Psoas muscle (tissue), 8 donors: Measurements from ENCODE around the gene PPP1R12B. TPM values are rescaled to one million over a fixed set of nuclear protein-coding genes. Genes with fewer than 3 reads are reported as not detected.

Source experiments
- ATAC-seq, 4 donors: fragments of 200-7000 bp; cut with Tn5 transposase; one replicate each; pipeline ENCODE4 v1.9.1; 2020; ENCODE audit warnings: moderate library complexity in 3 of 4, mild to moderate bottlenecking in 2 of 4
- DNase-seq, 2 donors: peaks; one replicate each; pipeline ENCODE4 v3.0.0-alpha.2; 2020
- H3K27ac ChIP-seq: fragments of 200-600 bp; one replicate; pipeline ENCODE4 v1.8.0; 2022
- H3K27me3 ChIP-seq, 3 donors: fragments of 200-600 bp in 1 of 3; one replicate each; pipeline versions ENCODE4 v1.6.1 to v1.8.0; 2013 to 2022; ENCODE audit warnings: low read length in 2 of 3, mild to moderate bottlenecking in 2 of 3, moderate library complexity in 1 of 3; ENCODE audit not compliant: insufficient read depth in 3 of 3
- H3K36me3 ChIP-seq, 2 donors: fragments of 200-600 bp in 1 of 2; one replicate each; pipeline versions ENCODE4 v1.6.1 to v1.8.0; 2013 to 2022; ENCODE audit warnings: low read depth in 1 of 2, mild to moderate bottlenecking in 1 of 2, moderate library complexity in 1 of 2; ENCODE audit not compliant: insufficient read depth in 1 of 2
- H3K4me1 ChIP-seq: fragments of 200-600 bp; one replicate; pipeline ENCODE4 v1.8.0; 2022
- H3K4me3 ChIP-seq: fragments of 200-600 bp; one replicate; pipeline ENCODE4 v1.8.0; 2022; ENCODE audit warnings: mild to moderate bottlenecking
- H3K9me3 ChIP-seq: fragments of 200-600 bp; one replicate; pipeline ENCODE4 v1.8.0; 2022
- CTCF ChIP-seq: fragments of 200-600 bp; IDR thresholded peaks from one replicate; pipeline ENCODE4 v1.8.0; 2022; ENCODE audit warnings: antibody characterized with exemption
- WGBS, 3 donors: extraction: QIAGEN DNeasy Blood & Tissue Kit; methylation state at CpG; one replicate each; pipeline versions ENCODE4 v1.1.6 to v1.1.7; 2013; 5-methylcytosine and 5-hydroxymethylcytosine counted together
- intact Hi-C, 2 donors: fragments of 100-400 bp; cut with DNase I; formaldehyde crosslinking; loops; one replicate each; pipeline versions ENCODE4 v1.11.0 to v1.14.2; 2022
- polyA plus RNA-seq, 3 donors: library from polyadenylated mRNA; stranded (reverse); fragments of 200-250 nt; gene quantifications; one replicate each; pipeline ENCODE4 v1.2.3, GENCODE V29; 2013
- total RNA-seq, 4 donors: library from RNA; stranded (reverse); fragmentation: NEBNext Ultra II Directional in 2 of 4; extraction: Animal tissue kit (Norgen Biotek cat#: 25700) in 2 of 4; gene quantifications; one replicate each; pipeline versions ENCODE4 v1.2.1 to v1.2.4, GENCODE V29; 2021 to 2023
- donor health status: healthy with polysubstance abuse.
- donor health status: DM: no; HTN: no; CAD: no; lungs with moderate emphysema.
- donor health status: Bipolar disorder and iron deficiency.
- donor health status: healthy.
- donor health status: DM: yes; HTN: yes; CAD: no.
- donor health status: DM: no; HTN: no; CAD: no.
- donor health status: DM: no; HTN: no; CAD: no.
- donor health status: DM: yes; HTN: yes; CAD: no.

Gene PPP1R12B
- total and polyA plus RNA-seq, 7 donors = 8.3 to 189 (median 86.1) TPM

DNA sequence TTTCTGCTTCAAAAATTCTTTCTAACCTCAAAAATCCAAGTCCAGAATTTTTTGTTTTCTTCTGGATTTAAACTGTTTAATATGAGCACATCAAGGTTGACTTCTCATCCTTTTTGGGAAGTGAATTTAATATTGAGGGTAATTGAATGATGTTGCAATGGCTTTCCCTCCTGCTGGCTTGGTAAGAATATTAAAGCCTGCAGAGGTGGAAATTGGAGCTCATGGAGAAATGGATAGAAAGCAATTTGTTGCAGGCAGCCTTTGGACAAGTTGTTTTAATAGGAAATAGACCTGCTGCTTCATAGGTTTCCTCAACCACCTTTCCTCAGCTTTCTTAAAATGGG is 237.1 kb downstream of the PPP1R12B start:
- Histone ChIP-seq H3K9me3 (no peaks in the 10 kb centered on the region), H3K27ac (peak overlapping the region; percentile 91), H3K4me3 (no peak overlapping the region), H3K4me1 (peaks cover 49% of the 10 kb centered on the region), H3K27me3 (no peaks in the 10 kb centered on the region), H3K36me3 (peaks cover 6 to 43% of the 10 kb centered on the region in 2 donors)
- intact Hi-C loops = loop anchor here in 1 of 2 donors (10.0 kb wide), 1 partner anchor 241 kb away; the partner anchor contains the start of genes PPP1R12B and UBE2T
- no peak for TF ChIP-seq CTCF
- DNase-seq (no peak), ATAC-seq (no peak)

DNA sequence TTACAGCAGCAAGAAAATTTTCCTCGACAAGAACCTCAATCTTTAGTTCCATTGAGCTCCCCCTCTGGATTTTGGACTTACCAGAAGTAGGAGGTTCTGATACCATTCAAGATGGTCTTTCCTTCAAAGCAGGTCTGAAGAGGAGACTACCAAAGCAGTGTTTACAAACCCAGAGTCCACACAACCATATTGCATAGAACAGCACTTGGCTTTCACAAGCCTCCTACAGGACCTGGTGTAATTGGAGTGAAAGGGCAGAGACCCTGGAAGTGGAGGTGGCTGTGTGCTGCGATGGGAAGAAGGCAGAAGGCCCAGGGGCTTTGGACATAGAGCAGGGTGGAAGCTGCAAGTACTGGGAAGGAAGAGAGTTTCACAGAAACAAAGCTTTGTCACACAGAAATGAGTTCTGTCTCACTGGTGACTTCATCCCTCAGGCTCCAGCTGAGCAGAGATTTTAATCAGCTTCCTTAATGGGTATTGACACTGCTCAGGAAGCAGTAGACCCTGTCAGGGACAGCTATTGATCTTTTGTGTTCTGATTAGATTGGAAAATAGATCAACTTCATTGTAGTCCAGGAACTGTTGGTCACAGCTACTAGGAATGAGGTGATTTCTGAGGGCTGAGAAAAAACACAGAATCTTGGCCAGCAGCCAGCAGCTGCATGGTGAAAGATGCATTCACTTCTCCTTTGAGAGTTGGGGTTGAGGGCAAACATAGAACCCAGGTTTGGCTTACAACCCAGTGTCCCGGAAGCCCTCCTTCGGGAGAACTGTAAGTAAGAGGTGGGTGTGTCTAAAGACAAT is 237.7 kb downstream of the PPP1R12B start:
- no peak overlapping the region for H3K4me3 ChIP-seq
- H3K9me3 ChIP-seq = no peaks in the 10 kb centered on the region
- peaks cover 0 to 36% of the 10 kb centered on the region in 2 donors for H3K36me3 ChIP-seq
- H3K27me3 ChIP-seq = no peaks in the 10 kb centered on the region
- DNase-seq (peak in 1 of 2 donors; percentile 47), ATAC-seq (no peak)
- no peak for TF ChIP-seq CTCF
- 33 to 37% (median 35%) methylated on average over 4 of the region's 4 CpGs for WGBS, 3 donors
- H3K4me1 ChIP-seq = peaks cover 49% of the 10 kb centered on the region
- intact Hi-C loops = loop anchor here in 1 of 2 donors (10.0 kb wide), 1 partner anchor 241 kb away; the partner anchor contains the start of genes PPP1R12B and UBE2T
- H3K27ac ChIP-seq = peak overlapping the region; percentile 91

GRCh38 chr1:202586871-202587270 is 238.4 kb downstream of the PPP1R12B start:
- no peak for TF ChIP-seq CTCF
- intact Hi-C loops = loop anchor here in 1 of 2 donors (10.0 kb wide), 1 partner anchor 242 kb away; the partner anchor contains the start of genes PPP1R12B and UBE2T
- no peak for ATAC-seq

DNA sequence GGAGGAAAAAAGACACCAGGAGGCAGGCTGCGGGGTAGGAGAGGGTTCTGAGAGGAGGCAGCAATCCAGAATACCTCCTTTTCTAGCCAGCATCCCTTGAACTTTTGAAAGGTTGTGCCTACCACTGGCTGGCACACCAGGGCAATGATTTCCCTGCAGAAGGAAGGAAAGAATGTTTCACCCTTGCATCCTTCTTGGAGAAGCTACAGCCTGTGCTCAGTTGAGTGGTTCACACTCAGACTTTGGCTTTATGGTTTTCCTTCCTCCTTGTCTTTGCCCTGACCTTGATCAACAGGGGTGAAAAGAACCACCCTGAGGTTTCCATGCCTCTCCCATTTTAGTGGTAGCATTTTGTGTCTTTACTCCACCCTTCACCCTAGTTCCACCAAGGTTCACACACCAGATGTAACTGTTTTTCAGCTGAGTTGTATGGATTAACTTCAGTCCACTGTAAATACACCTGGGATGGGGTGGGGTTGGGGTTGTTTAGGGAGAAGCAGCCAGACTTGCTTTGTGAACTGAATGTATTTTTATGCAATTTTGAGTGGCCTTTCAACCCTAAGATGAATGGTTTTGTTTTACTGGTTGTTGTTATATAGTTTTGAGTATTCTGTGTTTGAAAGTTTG is 239.5 kb downstream of the PPP1R12B start:
- ATAC-seq (no peak), DNase-seq (no peak)
- Histone ChIP-seq H3K4me1 (peaks cover 56% of the 10 kb centered on the region), H3K36me3 (peaks cover 0 to 19% of the 10 kb centered on the region in 2 donors), H3K27ac (peak overlapping the region; percentile 91), H3K9me3 (no peaks in the 10 kb centered on the region), H3K27me3 (no peaks in the 10 kb centered on the region), H3K4me3 (no peak overlapping the region)
- TF ChIP-seq CTCF = no peak
- WGBS, 3 donors = 0 to 100% (median 91%) methylated on average over 1 of the region's 1 CpG
- intact Hi-C loops = loop anchor here in 1 of 2 donors (10.0 kb wide), 1 partner anchor 243 kb away; the partner anchor contains the start of genes PPP1R12B and UBE2T

More at GRCh38 chr1:202586871-202587270, 238.4 kb downstream of the PPP1R12B start:
- no peak for DNase-seq
- 83 to 92% (median 86%) methylated on average over 1 of the region's 1 CpG for WGBS, 3 donors
- Histone ChIP-seq H3K4me3 (no peak overlapping the region), H3K9me3 (no peaks in the 10 kb centered on the region), H3K4me1 (peaks cover 49% of the 10 kb centered on the region), H3K27ac (peak overlapping the region; percentile 91), H3K36me3 (peaks cover 0 to 30% of the 10 kb centered on the region in 2 donors), H3K27me3 (no peaks in the 10 kb centered on the region)
